Kidney (tissue), 14 donors: ENCODE data around the gene FAM32A. TPM values are rescaled to one million over a fixed set of nuclear protein-coding genes. Genes with fewer than 3 reads are reported as not detected.

Experiments
- DNase-seq, 5 donors: peaks; one replicate each; pipeline ENCODE4 v3.0.0-alpha.2; 2013 to 2020
- FAIRE-seq: peaks from 2 replicates; lab custom pipeline; 2012; peaks lifted over from hg19 to GRCh38; lab: Jason Lieb, UNC
- H3K27ac ChIP-seq, 2 donors: one replicate each; pipeline ENCODE4 v1.7.0; 2013; ENCODE audit warnings: low read depth in 2 of 2, low read length in 2 of 2, inconsistent platforms in 1 of 2
- H3K27me3 ChIP-seq: one replicate; pipeline ENCODE4 v1.7.1; 2013; ENCODE audit warnings: low read length, inconsistent platforms; ENCODE audit not compliant: control insufficient read depth, insufficient read depth
- H3K36me3 ChIP-seq, 3 donors: one replicate each; pipeline versions ENCODE4 v1.7.0 to v1.7.1; 2013; ENCODE audit warnings: low read length in 3 of 3, control low read depth in 1 of 3, inconsistent platforms in 1 of 3; ENCODE audit not compliant: insufficient read depth in 3 of 3, control insufficient read depth in 2 of 3
- H3K4me1 ChIP-seq, 3 donors: one replicate each; pipeline versions ENCODE4 v1.7.0 to v1.7.1; 2013; ENCODE audit warnings: low read length in 3 of 3, inconsistent platforms in 1 of 3, low read depth in 1 of 3; ENCODE audit not compliant: control insufficient read depth in 2 of 3, insufficient read depth in 2 of 3
- H3K4me3 ChIP-seq, 3 donors: one replicate each; pipeline versions ENCODE4 v1.7.0 to v1.8.1; 2013; ENCODE audit warnings: low read length in 3 of 3, control low read depth in 1 of 3, inconsistent platforms in 1 of 3
- H3K9ac ChIP-seq, 3 donors: one replicate each; pipeline versions ENCODE4 v1.7.0 to v1.7.1; 2013; ENCODE audit warnings: low read length in 3 of 3, control low read depth in 1 of 3, inconsistent platforms in 1 of 3
- H3K9me3 ChIP-seq, 3 donors: one replicate each; pipeline versions ENCODE4 v1.7.0 to v1.7.1; 2013; ENCODE audit warnings: low read length in 3 of 3, control low read depth in 1 of 3, inconsistent platforms in 1 of 3; ENCODE audit not compliant: control insufficient read depth in 2 of 3, insufficient read depth in 1 of 3
- CTCF ChIP-seq: IDR thresholded peaks from 3 replicates; pipeline ENCODE4 v1.5.1; 2012; ENCODE audit warnings: mild to moderate bottlenecking, moderate library complexity, borderline replicate concordance; ENCODE audit not compliant: insufficient read depth; ENCODE audit errors: extremely low read depth
- intact Hi-C: fragments of 100-400 bp; cut with DNase I; formaldehyde crosslinking; loops from one replicate; pipeline ENCODE4 v1.11.1; 2022
- polyA plus RNA-seq: library from polyadenylated mRNA; stranded (reverse); fragments of 350-450 nt; fragmentation: Illumina TruSeq; extraction: RNeasy Lipid Tissue Mini Kit (QIAGEN cat#74804); gene quantifications from one replicate; pipeline ENCODE4 v1.2.3, GENCODE V29; 2014; ENCODE audit warnings: low read depth, low replicate concordance; ENCODE audit not compliant: insufficient read depth
- total RNA-seq: library from RNA; stranded (reverse); fragmentation: NEBNext Ultra II Directional; extraction: Animal tissue kit (Norgen Biotek cat#: 25700); gene quantifications from one replicate; pipeline ENCODE4 v1.2.1, GENCODE V29; 2021
- donor health status: control.
- donor health status: control.
- donor health status: control.
- donor health status: control.
- donor health status: control.
- donor health status: DM: yes; HTN: yes; CAD: no.
- donor health status: Normal renal cell carcinoma (clear cell type).

The FAM32A gene
- total and polyA plus RNA-seq, 2 donors from 2014 or later: 53.5 to 105 TPM

DNA sequence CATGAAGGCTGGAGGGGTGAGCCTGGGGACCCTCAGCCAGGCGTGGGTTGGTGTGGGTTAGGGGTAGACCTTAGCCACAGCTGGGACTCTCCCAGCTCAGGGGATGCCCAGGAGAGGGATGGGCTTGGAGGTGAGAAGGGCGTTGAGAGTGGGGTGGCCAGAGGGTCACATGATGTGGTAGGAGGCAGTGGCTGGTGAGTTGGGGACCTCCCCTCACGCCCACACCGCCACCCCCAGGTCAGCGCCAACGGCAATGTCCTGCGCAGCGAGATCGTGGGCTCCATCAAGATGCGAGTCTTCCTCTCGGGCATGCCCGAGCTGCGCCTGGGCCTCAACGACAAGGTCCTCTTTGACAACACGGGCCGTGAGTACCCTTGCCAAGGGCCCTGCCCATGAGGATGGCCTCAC lies 41.0 kb downstream of the FAM32A start:
- peaks cover 0 to 6% (median 3%) of the 10 kb centered on the region in 3 donors for H3K9me3 ChIP-seq
- DNase-seq (no peak), FAIRE-seq (no peak)
- H3K4me1 ChIP-seq: no peaks in the 10 kb centered on the region
- H3K9ac ChIP-seq: no peak overlapping the region
- H3K27me3 ChIP-seq: no peaks in the 10 kb centered on the region
- H3K4me3 ChIP-seq: no peak overlapping the region
- intact Hi-C loops: no loop called here
- peaks cover 2 to 68% (median 22%) of the 10 kb centered on the region in 3 donors for H3K36me3 ChIP-seq
- TF ChIP-seq CTCF: no peak
- no peak overlapping the region for H3K27ac ChIP-seq

GRCh38 chr19:16226878-16227836 lies 41.9 kb downstream of the FAM32A start:
- no peaks in the 10 kb centered on the region for H3K9me3 ChIP-seq
- no peaks in the 10 kb centered on the region for H3K4me1 ChIP-seq
- H3K27me3 ChIP-seq: no peaks in the 10 kb centered on the region
- H3K4me3 ChIP-seq: no peak overlapping the region
- intact Hi-C loops: no loop called here
- FAIRE-seq (no peak), DNase-seq (no peak)
- H3K36me3 ChIP-seq: peaks cover 2 to 66% (median 28%) of the 10 kb centered on the region in 3 donors
- H3K27ac ChIP-seq: no peak overlapping the region
- H3K9ac ChIP-seq: no peak overlapping the region
- TF ChIP-seq CTCF: no peak

GRCh38 chr19:16227837-16228636 lies 42.8 kb downstream of the FAM32A start:
- FAIRE-seq (no peak), DNase-seq (no peak)
- Histone ChIP-seq H3K9me3 (no peaks in the 10 kb centered on the region), H3K9ac (no peak overlapping the region), H3K36me3 (peaks cover 0 to 59% (median 28%) of the 10 kb centered on the region in 3 donors), H3K27me3 (no peaks in the 10 kb centered on the region), H3K4me3 (no peak overlapping the region), H3K27ac (no peak overlapping the region), H3K4me1 (no peaks in the 10 kb centered on the region)
- intact Hi-C loops: no loop called here
- TF ChIP-seq CTCF: no peak
